GM23248 (cell line): ENCODE measurements around the gene CD63.

Source experiments
- EZH2 ChIP-seq: fragments of 200-600 bp; sonication (generic); IDR thresholded peaks from 2 replicates; pipeline ENCODE4 v1.6.1; 2018; ENCODE audit warnings: antibody characterized with exemption, mild to moderate bottlenecking; ENCODE audit not compliant: insufficient read depth, poor library complexity, severe bottlenecking
- EZH2phosphoT487 ChIP-seq: fragments of 200-600 bp; sonication (generic); IDR thresholded peaks from 2 replicates; pipeline ENCODE4 v1.6.1; 2018; ENCODE audit warnings: antibody characterized with exemption, moderate library complexity, mild to moderate bottlenecking, low read depth; ENCODE audit not compliant: insufficient read depth

GRCh38 chr12:55717011-55718007 is 11.5 kb downstream of the CD63 start:
- TF ChIP-seq EZH2 (no peak), EZH2phosphoT487 (no peak)
